GM12864 (cell line): Measurements from ENCODE around the gene ANXA5.
A peak's percentile ranks its signal among the peaks of the same experiment; 100 is the strongest.

Source experiments
- DNase-seq: peaks from one replicate; pipeline ENCODE4 v3.0.0-alpha.2; 2011; ENCODE audit warnings: low read depth
- H3K4me3 ChIP-seq: 2 replicates; pipeline ENCODE4 v1.5.1; 2011; ENCODE audit warnings: mild to moderate bottlenecking, low read depth, low read length, control low read depth
- CTCF ChIP-seq: IDR thresholded peaks from 2 replicates; pipeline ENCODE4 v1.5.1; 2011; ENCODE audit warnings: low read depth, mild to moderate bottlenecking, moderate library complexity, low read length, control low read depth, inconsistent platforms; ENCODE audit errors: missing control alignments

Gene ANXA5

DNA sequence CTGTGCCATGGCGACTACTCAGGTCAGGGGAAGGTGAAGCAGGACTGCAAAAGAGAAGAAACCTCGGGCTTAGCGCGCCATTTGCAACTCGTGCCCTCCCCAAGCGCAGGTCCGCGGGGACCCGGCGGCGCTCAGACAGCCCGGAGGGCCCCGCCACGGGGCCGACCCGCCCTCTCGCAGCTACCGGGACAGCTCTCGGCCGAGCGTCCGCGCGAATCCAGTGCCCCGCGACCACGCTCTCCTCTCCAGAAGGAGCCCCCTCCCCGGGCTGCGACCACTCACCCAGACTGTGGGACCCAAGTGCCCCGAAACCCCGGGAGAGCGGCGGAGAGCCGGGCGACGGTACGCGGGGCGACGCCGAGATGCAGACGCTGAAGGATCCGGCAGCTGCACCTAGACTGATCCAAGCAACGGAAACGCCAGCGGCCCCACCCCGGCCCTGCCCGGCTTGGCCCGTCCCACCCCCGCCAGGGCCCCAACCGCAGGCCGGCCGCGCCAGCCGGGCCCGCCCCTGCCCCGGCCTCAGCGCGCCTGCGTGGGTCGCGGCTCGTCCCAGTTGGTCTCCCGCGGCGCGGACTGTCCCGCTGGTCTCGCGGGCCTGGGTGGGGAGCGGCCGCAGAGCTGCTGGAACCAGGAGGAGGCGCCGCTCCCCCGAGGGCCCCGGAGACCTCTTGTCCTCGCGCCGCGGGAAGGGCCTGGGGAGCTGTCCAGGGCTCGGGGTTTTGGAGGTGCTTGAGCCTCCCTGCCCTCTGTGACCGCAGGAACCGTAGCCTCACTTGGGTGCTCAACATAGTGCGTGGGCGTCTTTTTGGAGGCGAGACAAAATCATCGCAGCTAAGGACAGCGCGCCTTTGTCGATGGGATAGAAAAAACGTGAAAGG lies at the start of gene ANXA5:
ANXA5 (minus strand) TSS at position 400 of the 881 bp plus-strand sequence; CDS start at position 9, 391 bp downstream.
- peak within 1 kb of the TSS; percentile 63 for H3K4me3 ChIP-seq
- TF ChIP-seq CTCF: peak; percentile 8
- DNase-seq: peak; percentile 53

DNA sequence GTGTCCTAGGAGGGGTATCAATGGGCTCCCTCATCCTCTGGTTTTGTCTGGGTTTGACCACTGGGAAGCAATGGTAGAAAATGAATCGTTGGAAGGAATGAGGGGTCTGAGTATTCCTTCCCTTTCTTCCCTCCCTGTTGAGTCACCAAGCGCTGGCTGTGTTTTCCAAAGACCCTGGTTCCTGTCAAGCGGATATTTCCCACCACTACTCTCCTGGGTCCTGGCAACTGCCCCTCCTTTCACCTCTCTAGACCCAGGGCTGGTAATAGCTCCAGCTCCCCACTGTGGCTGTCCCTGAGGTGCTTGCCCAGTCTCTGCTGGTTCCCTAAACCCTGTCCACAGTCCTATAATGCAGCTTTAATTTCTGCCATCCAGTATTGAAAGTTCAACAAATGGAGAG lies 46.0 kb upstream of the ANXA5 start:
- no peak overlapping the region for H3K4me3 ChIP-seq
- DNase-seq: no peak
- no peak for TF ChIP-seq CTCF

DNA sequence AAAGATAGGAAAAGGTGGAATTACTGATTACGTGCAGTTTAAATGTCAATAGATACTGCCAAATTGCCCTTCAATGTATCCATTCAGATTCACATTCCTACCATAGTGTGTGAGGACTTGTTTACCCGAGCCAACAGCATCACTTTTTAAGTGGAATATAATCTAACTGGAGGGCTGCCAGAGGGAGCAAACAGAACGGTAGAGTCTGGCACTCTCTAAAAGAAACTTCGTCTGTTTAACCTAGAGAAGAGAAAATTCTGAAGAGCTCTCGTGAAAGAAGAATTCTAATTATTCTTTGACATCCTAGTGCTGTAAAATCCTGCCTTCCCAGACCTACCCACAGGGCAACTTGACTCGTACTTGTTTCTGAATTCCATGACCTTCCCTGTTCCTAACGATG lies 45.0 kb upstream of the ANXA5 start:
- no peak for DNase-seq
- TF ChIP-seq CTCF: no peak
- no peak overlapping the region for H3K4me3 ChIP-seq

- no peak overlapping the region for H3K4me3 ChIP-seq
- no peak for TF ChIP-seq CTCF
- no peak for DNase-seq
Observed at GRCh38 chr4:121740796-121741409, 44.1 kb upstream of the ANXA5 start.

GRCh38 chr4:121739575-121739974 lies 42.8 kb upstream of the ANXA5 start:
- no peak for DNase-seq
- H3K4me3 ChIP-seq: no peak overlapping the region
- TF ChIP-seq CTCF: no peak

DNA sequence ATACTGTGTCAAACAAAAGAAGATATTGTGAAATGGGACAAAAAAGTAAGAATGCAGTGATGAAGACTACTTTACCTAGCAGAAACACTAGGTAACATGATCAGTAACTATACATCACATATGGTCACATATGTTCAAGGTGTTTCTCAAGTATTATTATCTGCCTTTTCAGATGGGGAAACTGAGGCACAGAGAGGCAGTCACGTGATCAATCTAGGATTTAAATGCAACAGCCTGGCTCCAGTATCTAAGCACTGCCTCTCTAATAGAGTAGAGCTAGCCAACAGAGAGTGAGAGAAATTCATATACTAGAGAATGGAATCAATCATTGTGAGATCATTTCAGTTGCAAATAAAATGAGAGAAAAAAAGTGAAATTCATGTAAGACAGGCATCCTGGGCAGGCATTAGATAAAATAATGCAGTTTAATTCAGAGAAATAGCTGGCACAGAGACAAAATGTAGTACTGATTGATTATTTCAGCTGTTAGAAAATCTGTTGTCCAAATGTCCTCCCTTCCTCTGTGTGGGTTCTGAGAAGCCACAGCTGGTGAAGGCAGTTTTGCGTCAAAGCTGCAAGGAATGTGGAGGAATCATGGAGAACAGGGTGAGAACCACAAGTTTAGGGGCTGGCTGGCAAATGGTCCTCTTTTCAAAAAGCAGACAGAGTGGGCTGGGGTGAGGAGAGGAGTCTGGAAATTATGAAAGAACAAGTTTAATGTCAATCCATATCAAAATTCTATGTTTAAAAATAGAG lies 42.2 kb upstream of the ANXA5 start:
- TF ChIP-seq CTCF: no peak
- no peak for DNase-seq
- no peak overlapping the region for H3K4me3 ChIP-seq
